EH (cell line): ENCODE data around the gene WAS.

ENCODE experiments used
- DNase-seq: peaks from one replicate; pipeline ENCODE4 v3.0.0-alpha.2; 2015; ENCODE audit warnings: low read depth

WAS gene

DNA sequence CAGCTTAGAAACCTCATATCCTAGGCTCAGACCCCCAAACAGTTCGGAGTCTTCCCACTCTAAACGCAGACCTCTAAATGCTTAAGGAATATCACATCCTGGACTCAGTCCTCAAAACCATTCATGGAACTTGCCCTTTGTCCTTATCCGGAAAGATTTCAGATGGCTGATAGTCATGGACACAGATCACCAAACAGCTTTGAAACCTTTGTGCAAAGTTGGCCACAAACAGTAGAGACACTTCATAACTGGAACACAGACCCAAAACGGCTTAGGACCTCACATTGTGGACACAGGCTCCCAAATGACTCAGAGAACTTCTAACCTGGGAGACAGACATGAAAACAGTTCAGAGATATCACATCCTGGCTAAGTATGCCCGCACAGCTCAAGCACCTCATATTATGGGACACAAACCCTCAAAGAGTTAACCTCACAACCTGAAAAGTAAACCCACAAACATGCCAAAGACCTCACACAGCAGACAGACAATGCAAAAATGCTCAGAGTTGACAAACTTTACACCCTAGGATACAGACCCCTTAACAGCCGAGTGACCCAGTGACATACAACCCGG, 28.4 kb downstream of the WAS start:
- DNase-seq: no peak

DNA sequence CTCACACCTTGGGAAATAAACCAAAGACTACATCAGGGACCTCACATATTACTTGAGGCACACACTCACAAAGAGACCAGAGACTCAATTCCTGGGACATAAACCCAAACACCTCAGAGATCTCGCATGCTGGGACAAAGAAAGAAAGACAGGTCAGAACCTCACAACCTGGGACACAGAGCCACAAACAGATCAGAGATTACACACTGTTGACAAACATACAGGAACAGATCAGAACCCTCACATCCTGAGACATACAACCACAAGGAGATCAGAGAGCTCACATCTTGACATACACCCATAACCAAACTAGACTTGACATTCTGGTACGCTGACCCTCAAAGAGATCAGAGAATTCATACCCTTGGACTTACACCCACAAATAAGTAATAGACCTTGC, 30.2 kb downstream of the WAS start:
- no peak for DNase-seq

DNA sequence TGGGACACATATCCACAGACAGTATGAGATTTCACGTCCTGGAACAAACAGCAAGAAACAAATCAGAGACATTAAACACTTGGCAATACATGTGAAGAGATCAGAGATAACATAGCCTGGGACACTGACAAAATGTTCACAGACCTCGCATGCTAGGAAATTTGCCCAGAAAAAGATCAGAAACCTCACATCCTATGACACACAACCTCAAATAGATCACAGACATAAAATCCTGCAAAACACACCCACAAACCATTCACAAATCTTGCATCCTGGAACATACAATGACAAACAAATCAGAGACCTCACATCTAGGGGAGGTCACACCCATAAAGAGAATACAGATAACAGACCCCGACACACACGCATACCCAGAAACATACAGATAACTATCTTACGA, 31.0 kb downstream of the WAS start:
- DNase-seq: no peak

DNA sequence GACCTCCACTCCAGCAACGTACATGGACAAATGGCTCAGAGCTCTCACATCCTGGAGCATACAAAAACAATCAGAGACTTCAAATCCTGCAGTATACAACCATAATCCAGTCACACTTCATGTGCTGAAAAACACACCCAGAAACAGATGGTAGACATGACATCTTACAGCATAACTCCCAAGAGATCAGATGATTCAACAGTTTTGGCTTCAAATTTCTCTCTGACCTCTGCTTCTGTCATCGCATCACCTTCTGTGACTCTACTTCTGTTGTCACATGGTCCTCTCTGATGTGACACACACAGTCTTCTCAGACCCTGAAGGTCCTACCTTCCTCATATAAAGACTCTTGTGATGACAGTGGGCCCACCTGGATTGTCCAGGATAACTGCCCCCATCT, 31.5 kb downstream of the WAS start:
- peak; percentile 20 for DNase-seq

DNA sequence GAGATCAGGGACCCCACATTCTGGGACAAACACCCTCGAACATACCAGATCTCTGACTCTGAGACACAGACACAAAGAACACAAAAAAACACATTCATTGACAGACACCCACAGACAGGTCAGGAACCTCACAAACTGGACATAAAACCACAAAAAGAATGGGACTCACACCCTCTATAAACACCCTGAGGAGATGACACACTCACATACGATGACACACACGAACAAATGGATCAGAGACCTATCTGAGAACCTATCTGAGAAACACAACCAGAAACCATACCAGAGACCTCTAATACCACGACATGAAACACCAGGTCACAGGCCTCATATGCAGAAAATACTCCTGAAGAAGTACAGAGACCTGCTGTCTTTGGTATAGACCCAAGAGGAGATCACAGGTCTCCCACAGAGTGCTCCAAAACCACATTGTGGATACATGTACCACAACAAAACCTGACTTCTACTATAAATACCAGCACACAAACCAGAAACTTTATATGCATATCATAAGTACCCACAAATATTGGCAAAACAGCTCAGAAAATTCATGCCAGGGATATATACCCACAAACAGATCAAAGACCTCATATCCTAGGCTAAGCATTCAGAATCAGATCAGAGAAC, 32.4 kb downstream of the WAS start:
- DNase-seq: no peak

DNA sequence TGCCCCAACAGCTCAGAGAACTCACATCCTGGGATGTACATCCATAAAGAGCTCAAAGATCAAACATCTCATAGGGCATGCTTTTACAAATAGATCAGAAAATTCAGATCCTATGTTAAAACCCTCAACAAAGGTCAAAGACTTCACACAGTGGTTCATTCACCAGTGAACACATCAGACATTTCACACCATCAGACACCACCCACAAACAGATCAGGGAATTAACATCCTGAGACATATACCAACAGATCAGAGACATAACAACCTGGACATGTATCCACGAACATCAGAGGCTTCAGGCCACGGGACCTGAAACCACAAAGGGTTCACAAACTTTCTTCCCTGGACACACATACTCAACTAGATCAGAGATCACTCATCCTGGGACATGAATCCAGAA, 36.4 kb downstream of the WAS start:
- DNase-seq: no peak

DNA sequence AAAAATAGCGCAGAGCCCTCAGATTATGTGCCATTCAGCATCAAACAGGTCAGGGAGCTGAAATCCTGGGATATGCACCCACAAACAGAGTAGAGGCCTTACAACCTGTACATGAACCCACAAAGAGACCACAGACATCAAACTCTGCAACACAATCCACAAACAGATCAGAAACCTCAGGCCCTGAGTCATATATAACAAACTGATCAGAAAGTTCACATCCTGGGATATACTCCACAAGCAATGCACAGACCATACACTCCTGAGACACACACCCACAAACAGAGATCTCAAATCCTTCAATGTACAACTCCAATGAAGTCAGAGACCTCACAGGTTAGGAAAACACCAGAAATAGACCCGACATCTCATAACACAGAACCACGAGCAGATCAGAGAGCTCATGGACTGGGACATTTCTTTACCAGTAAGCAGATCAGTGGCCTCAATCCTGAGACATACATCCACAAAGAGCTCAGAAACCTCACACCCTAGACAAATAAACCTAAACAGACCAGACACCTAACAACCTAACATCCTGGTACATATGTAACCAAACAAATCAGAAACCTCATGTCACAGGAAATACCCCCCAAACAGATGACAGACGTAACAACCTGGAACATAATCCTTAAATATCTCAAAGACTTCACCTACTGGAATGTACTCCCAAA, 37.1 kb downstream of the WAS start:
- no peak for DNase-seq

DNA sequence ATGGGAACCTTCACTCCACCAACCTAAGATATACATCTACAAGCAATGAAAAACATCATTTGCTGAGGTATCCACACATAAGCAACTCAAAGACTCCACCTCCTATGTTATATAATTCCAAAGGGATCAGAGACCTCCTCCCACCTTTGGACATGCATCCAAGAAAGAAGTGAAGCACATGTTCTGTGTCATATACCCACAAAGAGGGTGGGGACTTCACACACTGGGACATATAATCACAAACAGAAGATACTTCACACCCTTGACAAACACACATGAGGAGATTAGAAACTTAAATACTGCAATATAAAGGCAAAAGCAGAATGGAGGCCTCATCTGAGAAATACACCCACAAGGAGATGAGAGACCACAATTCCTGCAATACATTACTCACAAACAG, 38.3 kb downstream of the WAS start:
- no peak for DNase-seq

DNA sequence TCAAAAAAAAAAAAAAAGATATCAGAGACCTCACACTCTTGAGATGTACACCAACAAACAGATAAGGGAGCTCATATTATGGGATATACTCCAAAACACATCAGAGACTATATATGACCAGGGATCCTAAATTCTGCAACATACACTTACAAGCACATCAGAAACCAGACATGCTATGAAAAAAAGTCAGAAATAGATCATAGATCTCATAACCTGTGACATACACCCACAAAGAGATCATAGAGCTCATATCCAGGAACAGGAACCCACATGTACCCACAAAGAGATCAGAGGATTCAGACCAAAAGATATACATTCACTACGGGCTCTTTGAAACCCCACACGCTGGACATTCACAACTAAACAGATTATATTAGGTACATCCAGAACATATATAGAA, 43.0 kb downstream of the WAS start:
- no peak for DNase-seq

DNA sequence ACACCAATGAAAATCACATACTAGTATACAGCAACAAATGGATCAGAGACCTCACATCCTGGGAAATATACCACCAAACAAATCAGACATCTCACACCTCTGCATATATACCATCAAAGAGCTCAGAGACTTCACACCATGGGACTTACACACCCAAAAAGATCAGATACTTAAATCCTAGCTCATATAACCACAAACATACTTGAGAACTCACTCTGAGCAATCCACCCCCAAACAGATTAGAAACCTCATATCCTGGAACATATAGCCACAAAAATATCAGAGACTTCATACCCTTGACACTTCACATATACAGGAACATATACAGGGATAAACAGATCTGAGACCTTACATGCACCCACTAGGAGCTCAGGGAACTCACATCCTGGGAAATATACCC, 45.1 kb downstream of the WAS start:
- no peak for DNase-seq

DNA sequence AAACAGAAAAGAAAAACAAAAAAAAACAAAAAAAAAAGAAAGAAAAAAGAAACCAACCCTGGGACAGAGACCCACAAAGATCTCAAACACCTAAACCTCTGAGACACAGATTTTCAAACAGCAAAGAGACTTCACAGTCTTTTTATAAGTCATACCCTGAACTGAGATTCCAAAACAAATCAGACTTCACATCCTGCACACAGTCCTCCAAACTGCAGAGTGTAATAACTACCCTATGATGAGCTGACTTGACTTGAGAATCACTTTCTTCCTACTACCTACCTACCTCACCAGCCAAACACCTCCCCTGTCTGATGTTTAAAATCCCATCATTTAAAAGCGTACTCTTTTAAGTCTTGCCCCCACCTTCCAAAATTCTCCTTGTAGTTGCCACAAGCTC, 52.7 kb downstream of the WAS start:
- no peak for DNase-seq

DNA sequence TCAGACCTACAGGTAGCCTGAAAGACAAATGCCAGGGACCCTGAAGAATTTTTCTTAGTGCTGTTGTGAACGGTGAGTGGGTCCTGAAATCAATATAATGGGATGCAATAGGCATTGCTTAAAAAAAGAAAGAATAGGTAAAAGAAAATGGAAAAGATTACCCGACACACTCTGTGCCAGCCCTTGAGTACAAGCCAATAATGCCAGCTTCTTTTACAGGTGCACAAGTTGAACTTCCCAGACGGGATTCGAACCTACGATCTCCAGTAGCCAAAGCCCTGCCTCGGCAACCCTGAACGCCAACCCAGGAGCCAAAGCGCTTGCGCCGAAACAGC, 53.2 kb downstream of the WAS start:
- no peak for DNase-seq

DNA sequence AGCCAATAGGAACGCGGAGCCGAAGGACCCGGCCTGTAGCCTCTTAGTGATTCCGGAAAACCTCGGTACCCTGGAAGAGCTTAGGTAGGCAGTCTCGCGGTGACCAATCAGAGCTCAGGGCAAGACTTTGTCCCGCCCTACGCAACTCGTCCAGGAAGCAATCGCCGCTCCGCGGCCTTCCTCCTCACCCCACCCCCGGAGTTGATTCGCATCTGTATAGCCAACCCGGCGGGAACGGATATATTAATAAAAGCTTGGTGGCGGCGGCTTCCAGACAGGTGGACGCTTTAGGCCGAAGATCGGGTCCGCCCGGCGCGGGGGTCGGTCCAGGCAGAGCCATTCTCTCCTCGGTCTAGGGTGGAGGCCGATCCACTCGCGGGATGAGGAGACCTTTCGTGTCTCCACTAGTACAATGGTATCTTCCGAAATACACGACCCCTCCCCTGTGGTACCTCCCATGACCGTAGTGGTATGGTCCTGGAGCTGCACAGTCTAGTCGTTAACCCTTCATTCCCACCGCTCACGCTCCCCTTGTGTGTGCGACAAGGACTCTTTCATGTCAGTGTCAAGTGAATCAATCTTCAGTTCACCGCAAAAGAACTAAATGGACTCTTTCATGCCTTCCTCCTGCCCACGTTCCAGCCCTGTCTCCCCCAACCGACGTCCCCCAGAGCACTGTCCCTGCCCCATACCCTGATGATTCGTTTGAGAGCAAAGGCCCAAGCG, 53.8 kb downstream of the WAS start:
- peak; percentile 97 for DNase-seq

DNA sequence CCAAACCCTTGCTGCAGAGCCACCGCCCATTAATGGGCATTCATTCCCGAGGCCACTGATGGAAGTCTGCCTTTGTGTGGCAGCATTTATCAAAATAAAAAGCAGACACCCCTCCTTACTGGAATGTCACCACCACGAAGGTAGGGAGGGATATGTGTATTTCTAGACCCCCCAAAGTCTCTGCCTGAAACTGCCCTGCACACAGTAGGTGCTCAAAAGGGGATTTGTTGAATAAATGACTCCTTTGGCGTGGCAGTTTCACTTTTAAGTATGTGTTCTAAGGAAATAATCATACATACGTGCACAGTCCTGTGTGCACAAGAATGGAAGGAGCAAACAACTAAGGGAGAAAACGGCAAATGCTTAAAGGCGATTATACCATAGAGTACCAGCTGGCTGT, 54.3 kb downstream of the WAS start:
- no peak for DNase-seq
